Smooth muscle cell (in vitro differentiated cells): ENCODE results near the gene PTPN13. TPM values are rescaled to one million over a fixed set of nuclear protein-coding genes. Genes with fewer than 3 reads are reported as not detected.

Experiments
- DNase-seq: peaks from one replicate; lab custom pipeline; 2025; ENCODE audit not compliant: unreplicated experiment; lab: John Stamatoyannopoulos, UW
- H2AFZ ChIP-seq: fragments of 200-600 bp; sonication (generic); 2 replicates; pipeline ENCODE4 v1.6.0; 2016; ENCODE audit warnings: antibody characterized with exemption, low read depth, mild to moderate bottlenecking
- H3F3A ChIP-seq: fragments of 200-600 bp; sonication (generic); 2 replicates; pipeline ENCODE4 v1.6.0; 2017; ENCODE audit warnings: antibody characterized with exemption, low read depth
- H3K27ac ChIP-seq: fragments of 200-600 bp; sonication (generic); 2 replicates; pipeline ENCODE4 v1.5.1; 2016; ENCODE audit warnings: low read depth, mild to moderate bottlenecking
- H3K27me3 ChIP-seq: fragments of 200-600 bp; sonication (generic); 2 replicates; pipeline ENCODE4 v1.6.1; 2016; ENCODE audit warnings: low read depth, mild to moderate bottlenecking
- H3K36me3 ChIP-seq: fragments of 200-600 bp; sonication (generic); 2 replicates; pipeline ENCODE4 v1.5.1; 2016; ENCODE audit warnings: low read depth
- H3K4me1 ChIP-seq: fragments of 200-600 bp; sonication (generic); 2 replicates; pipeline ENCODE4 v1.5.1; 2016; ENCODE audit warnings: low read depth
- H3K4me2 ChIP-seq: fragments of 200-600 bp; sonication (generic); 2 replicates; pipeline ENCODE4 v1.6.0; 2016; ENCODE audit warnings: mild to moderate bottlenecking
- H3K4me3 ChIP-seq: fragments of 200-600 bp; sonication (generic); 2 replicates; pipeline ENCODE4 v1.5.1; 2016; ENCODE audit warnings: mild to moderate bottlenecking
- H3K79me2 ChIP-seq: fragments of 200-600 bp; sonication (generic); 2 replicates; pipeline ENCODE4 v1.6.0; 2016; ENCODE audit warnings: low read depth, mild to moderate bottlenecking
- H3K9ac ChIP-seq: fragments of 200-600 bp; sonication (generic); 2 replicates; pipeline ENCODE4 v1.6.0; 2016; ENCODE audit warnings: low read depth
- H3K9me3 ChIP-seq: fragments of 200-600 bp; sonication (generic); replicated peaks from 2 replicates; pipeline ENCODE4 v1.5.1; 2016; ENCODE audit warnings: low read depth
- H4K20me1 ChIP-seq: fragments of 200-600 bp; sonication (generic); 2 replicates; pipeline ENCODE4 v1.6.0; 2016; ENCODE audit warnings: low read depth
- CTCF ChIP-seq: fragments of 200-600 bp; sonication (generic); IDR thresholded peaks from 2 replicates; pipeline ENCODE4 v1.5.1; 2017; ENCODE audit warnings: borderline replicate concordance, mild to moderate bottlenecking, antibody characterized with exemption; ENCODE audit not compliant: insufficient read depth, poor library complexity, severe bottlenecking
- WGBS: methylation state at CpG from one replicate; pipeline ENCODE4 v1.1.7; 2016; ENCODE audit warnings: low lambda C conversion rate; 5-methylcytosine and 5-hydroxymethylcytosine counted together
- polyA plus RNA-seq: library from polyadenylated mRNA; unstranded; fragments of >200 nt; fragmentation: Nextera tagmentation; extraction: Ambion mirVana; gene quantifications from 2 replicates; pipeline ENCODE4 v1.2.1, GENCODE V29; 2016
- total RNA-seq: library from RNA; depleted of rRNA; stranded (reverse); fragments of >200 nt; gene quantifications from 2 replicates; pipeline ENCODE4 v1.2.3, GENCODE V29; 2014

Gene PTPN13
- total and polyA plus RNA-seq, 2 experiments from 2014 or later = 14.9 to 52.9 TPM

GRCh38 chr4:86619656-86620055 is 25.5 kb downstream of the PTPN13 start:
- Histone ChIP-seq H3K27ac (no peak overlapping the region), H2AFZ (no peak overlapping the region), H3K9ac (no peak overlapping the region), H3K4me3 (no peak overlapping the region), H3K79me2 (peaks cover 92% of the 10 kb centered on the region), H3K4me1 (peaks cover 24% of the 10 kb centered on the region), H4K20me1 (peaks cover 70% of the 10 kb centered on the region), H3K4me2 (peak overlapping the region; percentile 14), H3K36me3 (no peaks in the 10 kb centered on the region), H3F3A (no peaks in the 10 kb centered on the region), H3K27me3 (no peaks in the 10 kb centered on the region), H3K9me3 (no peaks in the 10 kb centered on the region)
- DNase-seq = no peak
- no peak for TF ChIP-seq CTCF

GRCh38 chr4:86621435-86621834 is 27.3 kb downstream of the PTPN13 start:
- Histone ChIP-seq H3K9me3 (no peaks in the 10 kb centered on the region), H3K36me3 (no peaks in the 10 kb centered on the region), H3K4me2 (no peak overlapping the region), H3K27ac (no peak overlapping the region), H4K20me1 (peaks cover 72% of the 10 kb centered on the region), H3K4me3 (no peak overlapping the region), H2AFZ (no peak overlapping the region), H3K4me1 (peaks cover 36% of the 10 kb centered on the region), H3K27me3 (no peaks in the 10 kb centered on the region), H3K79me2 (peaks cover 92% of the 10 kb centered on the region), H3K9ac (no peak overlapping the region), H3F3A (no peaks in the 10 kb centered on the region)
- no peak for TF ChIP-seq CTCF
- no peak for DNase-seq
- WGBS = 36% methylated on average over 1 of the region's 1 CpG

GRCh38 chr4:86626066-86626465 is 32.0 kb downstream of the PTPN13 start:
- no peaks in the 10 kb centered on the region for H3K36me3 ChIP-seq
- no peaks in the 10 kb centered on the region for H3K9me3 ChIP-seq
- H3K27ac ChIP-seq = peak overlapping the region; percentile 17
- DNase-seq = no peak
- H3F3A ChIP-seq = no peaks in the 10 kb centered on the region
- H3K9ac ChIP-seq = no peak overlapping the region
- no peak overlapping the region for H3K4me2 ChIP-seq
- H3K27me3 ChIP-seq = no peaks in the 10 kb centered on the region
- peaks cover 80% of the 10 kb centered on the region for H4K20me1 ChIP-seq
- H2AFZ ChIP-seq = no peak overlapping the region
- TF ChIP-seq CTCF = no peak
- H3K4me3 ChIP-seq = no peak overlapping the region
- H3K79me2 ChIP-seq = peaks cover 89% of the 10 kb centered on the region
- H3K4me1 ChIP-seq = peaks cover 33% of the 10 kb centered on the region

GRCh38 chr4:86627462-86628135 is 33.5 kb downstream of the PTPN13 start:
- no peak for DNase-seq
- Histone ChIP-seq H3K79me2 (peaks cover 89% of the 10 kb centered on the region), H4K20me1 (peaks cover 74% of the 10 kb centered on the region)

More at GRCh38 chr4:86627462-86628135, 33.5 kb downstream of the PTPN13 start:
- Histone ChIP-seq H3K4me2 (no peak overlapping the region), H3K36me3 (no peaks in the 10 kb centered on the region), H3K9me3 (no peaks in the 10 kb centered on the region), H2AFZ (no peak overlapping the region), H3F3A (no peaks in the 10 kb centered on the region), H3K9ac (no peak overlapping the region), H3K27me3 (no peaks in the 10 kb centered on the region), H3K4me3 (no peak overlapping the region), H3K27ac (no peak overlapping the region), H3K4me1 (peaks cover 31% of the 10 kb centered on the region)
- no peak for TF ChIP-seq CTCF
